Fibroblast of lung (primary cell): ENCODE data around the gene SLC35F3. TPM values are rescaled to one million over a fixed set of nuclear protein-coding genes. Genes with fewer than 3 reads are reported as not detected.
"Not testable (repeated sequence)": the region's sequence is repeated elsewhere in the genome, so short reads cannot be mapped to it uniquely, and the experiment has no call there.

Experiments used
- DNase-seq, 2 donors: peaks; one replicate each; pipeline versions ENCODE4 v3.0.0 to v3.0.0-alpha.2; 2010; ENCODE audit warnings: low read depth in 2 of 2
- H2AFZ ChIP-seq: 2 replicates; pipeline ENCODE4 v1.5.1; 2012; ENCODE audit warnings: low read length, control low read depth, inconsistent platforms
- H3K27ac ChIP-seq: 2 replicates; pipeline ENCODE4 v1.5.1; 2011; ENCODE audit warnings: low read length, control low read depth; ENCODE audit not compliant: insufficient read depth
- H3K27me3 ChIP-seq: 2 replicates; pipeline ENCODE4 v1.5.1; 2011; ENCODE audit warnings: mild to moderate bottlenecking, low read length; ENCODE audit not compliant: control insufficient read depth, insufficient read depth
- H3K36me3 ChIP-seq: 2 replicates; pipeline ENCODE4 v1.5.1; 2011; ENCODE audit warnings: low read length; ENCODE audit not compliant: control insufficient read depth, insufficient read depth
- H3K4me1 ChIP-seq: 2 replicates; pipeline ENCODE4 v1.5.1; 2011; ENCODE audit warnings: low read length; ENCODE audit not compliant: control insufficient read depth, insufficient read depth; ENCODE audit errors: extremely low read depth
- H3K4me2 ChIP-seq: 2 replicates; pipeline ENCODE4 v1.5.1; 2011; ENCODE audit warnings: low read length, control low read depth; ENCODE audit not compliant: insufficient read depth; ENCODE audit errors: extremely low read depth
- H3K4me3 ChIP-seq, 4 experiments: fragments of 200-600 bp in 1 of 4; sonication (generic) in 1 of 4; replicated peaks in 1 of 4; 2 replicates each; pipeline ENCODE4 v1.5.1; 2011 to 2016; ENCODE audit warnings: low read length in 4 of 4, low read depth in 3 of 4, mild to moderate bottlenecking in 3 of 4, control low read depth in 2 of 4, inconsistent platforms in 1 of 4, mixed read lengths in 1 of 4; ENCODE audit not compliant: insufficient read depth in 1 of 4; ENCODE audit errors: control extremely low read depth in 1 of 4
- H3K79me2 ChIP-seq: 2 replicates; pipeline ENCODE4 v1.5.1; 2012; ENCODE audit warnings: mild to moderate bottlenecking, low read length, inconsistent platforms; ENCODE audit not compliant: control insufficient read depth, insufficient read depth
- H3K9ac ChIP-seq: 2 replicates; pipeline ENCODE4 v1.5.1; 2011; ENCODE audit warnings: mild to moderate bottlenecking, low read length, control low read depth; ENCODE audit not compliant: insufficient read depth
- H3K9me3 ChIP-seq: 2 replicates; pipeline ENCODE4 v1.5.1; 2012; ENCODE audit warnings: low read depth, low read length; ENCODE audit not compliant: control insufficient read depth, insufficient read depth
- H4K20me1 ChIP-seq: 2 replicates; pipeline ENCODE4 v1.5.1; 2011; ENCODE audit warnings: low read length; ENCODE audit not compliant: control insufficient read depth, insufficient read depth; ENCODE audit errors: extremely low read depth
- EZH2 ChIP-seq: IDR thresholded peaks from 2 replicates; pipeline ENCODE4 v1.5.1; 2012; ENCODE audit warnings: low read length, control low read depth, mild to moderate bottlenecking; ENCODE audit errors: missing control alignments
- polyA plus RNA-seq, 2 donors: library from polyadenylated mRNA; depleted of rRNA in 1 of 2; stranded (reverse) in 1 of 2; unstranded in 1 of 2; fragments of >200 nt; gene quantifications; 2 replicates each; pipeline ENCODE4 v1.2.1, GENCODE V29; 2011 to 2012; ENCODE audit warnings: missing spikeins in 1 of 2
- total RNA-seq: library from RNA; depleted of rRNA; stranded (reverse); fragments of >200 nt; gene quantifications from 2 replicates; pipeline ENCODE4 v1.2.1, GENCODE V29; 2014
- TF ChIP-seq, protein P1 (sequence below), 2 donors: IDR thresholded peaks in 1 of 2; conservative IDR thresholded peaks in 1 of 2; 1 replicate in 1 of 2; 2 replicates in 1 of 2; pipeline ENCODE4 v1.5.1; 2011 to 2012; ENCODE audit warnings: low read length in 2 of 2, control low read depth in 1 of 2, inconsistent platforms in 1 of 2, low read depth in 1 of 2, mild to moderate bottlenecking in 1 of 2

SLC35F3 gene
- total and polyA plus RNA-seq, 2 donors (not counting 1 experiment from before 2014, with no cell fraction given) = not detected

DNA sequence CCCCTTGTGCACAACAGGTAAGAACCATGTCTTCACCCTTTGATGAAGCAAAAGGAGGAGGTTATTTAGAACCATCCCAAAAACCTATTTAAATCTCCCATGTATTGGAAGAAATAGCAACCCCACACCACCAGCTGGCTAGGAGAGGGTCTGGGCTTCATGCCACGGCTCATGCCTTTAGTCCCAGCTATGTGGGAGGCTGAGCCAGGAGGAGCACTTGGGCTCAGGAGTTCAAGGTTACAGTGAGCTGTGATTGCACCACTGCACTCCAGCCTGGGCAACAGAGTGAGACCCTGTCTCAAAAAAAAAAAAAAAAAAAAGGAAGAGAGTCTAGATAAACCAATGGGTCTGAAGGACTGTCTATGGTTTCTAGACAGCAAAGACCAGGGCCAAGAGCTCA is 270.9 kb downstream of the SLC35F3 start:
- no peaks in the 10 kb centered on the region for H3K9me3 ChIP-seq
- H2AFZ ChIP-seq = no peak overlapping the region
- H3K4me2 ChIP-seq = no peak overlapping the region
- TF ChIP-seq, protein P1, sequence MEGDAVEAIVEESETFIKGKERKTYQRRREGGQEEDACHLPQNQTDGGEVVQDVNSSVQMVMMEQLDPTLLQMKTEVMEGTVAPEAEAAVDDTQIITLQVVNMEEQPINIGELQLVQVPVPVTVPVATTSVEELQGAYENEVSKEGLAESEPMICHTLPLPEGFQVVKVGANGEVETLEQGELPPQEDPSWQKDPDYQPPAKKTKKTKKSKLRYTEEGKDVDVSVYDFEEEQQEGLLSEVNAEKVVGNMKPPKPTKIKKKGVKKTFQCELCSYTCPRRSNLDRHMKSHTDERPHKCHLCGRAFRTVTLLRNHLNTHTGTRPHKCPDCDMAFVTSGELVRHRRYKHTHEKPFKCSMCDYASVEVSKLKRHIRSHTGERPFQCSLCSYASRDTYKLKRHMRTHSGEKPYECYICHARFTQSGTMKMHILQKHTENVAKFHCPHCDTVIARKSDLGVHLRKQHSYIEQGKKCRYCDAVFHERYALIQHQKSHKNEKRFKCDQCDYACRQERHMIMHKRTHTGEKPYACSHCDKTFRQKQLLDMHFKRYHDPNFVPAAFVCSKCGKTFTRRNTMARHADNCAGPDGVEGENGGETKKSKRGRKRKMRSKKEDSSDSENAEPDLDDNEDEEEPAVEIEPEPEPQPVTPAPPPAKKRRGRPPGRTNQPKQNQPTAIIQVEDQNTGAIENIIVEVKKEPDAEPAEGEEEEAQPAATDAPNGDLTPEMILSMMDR (conservative IDR thresholded peaks at IDR 0.05 in 1 of 2, IDR thresholded peaks at IDR 0.05 in 1 of 2; ENCODE audit: low read depth in 1 of 2, low read length in 2 of 2) = no peak
- TF ChIP-seq EZH2 = no peak
- no peak overlapping the region for H3K4me3 ChIP-seq
- DNase-seq = no peak
- H3K27ac ChIP-seq = no peak overlapping the region
- H3K9ac ChIP-seq = no peak overlapping the region
- H3K79me2 ChIP-seq = no peaks in the 10 kb centered on the region
- no peaks in the 10 kb centered on the region for H3K27me3 ChIP-seq
- no peaks in the 10 kb centered on the region for H3K4me1 ChIP-seq
- no peaks in the 10 kb centered on the region for H4K20me1 ChIP-seq
- H3K36me3 ChIP-seq = no peaks in the 10 kb centered on the region

DNA sequence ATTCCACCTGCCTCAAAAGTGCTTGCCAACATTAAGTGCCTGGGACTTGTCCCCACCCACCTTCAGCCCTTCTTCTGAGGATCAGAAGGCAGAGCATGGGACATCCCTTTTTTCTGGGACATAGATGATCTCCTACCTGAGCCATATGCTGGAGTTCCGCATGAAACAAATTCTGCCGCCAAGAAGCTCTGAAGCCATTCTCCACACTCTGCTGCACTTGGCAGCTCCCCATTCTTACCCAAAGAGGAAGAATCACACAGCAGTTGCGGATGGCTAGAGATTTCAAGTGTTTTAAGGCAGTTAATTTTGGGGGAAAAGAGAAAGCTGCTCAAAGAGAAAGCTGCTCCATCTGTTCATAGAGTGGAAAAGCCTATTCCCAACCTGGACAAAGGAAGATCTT is 271.5 kb downstream of the SLC35F3 start:
- Histone ChIP-seq H3K4me3 (no peak overlapping the region), H4K20me1 (no peaks in the 10 kb centered on the region), H3K27ac (no peak overlapping the region), H3K9me3 (no peaks in the 10 kb centered on the region), H3K4me1 (no peaks in the 10 kb centered on the region), H3K4me2 (no peak overlapping the region), H3K9ac (no peak overlapping the region), H3K79me2 (no peaks in the 10 kb centered on the region), H3K36me3 (no peaks in the 10 kb centered on the region), H3K27me3 (no peaks in the 10 kb centered on the region), H2AFZ (no peak overlapping the region)
- no peak for DNase-seq
- TF ChIP-seq EZH2 = no peak
- TF ChIP-seq, protein P1 (conservative IDR thresholded peaks at IDR 0.05 in 1 of 2, IDR thresholded peaks at IDR 0.05 in 1 of 2; ENCODE audit: low read depth in 1 of 2, low read length in 2 of 2) = no peak

- not testable (repeated sequence) for H3K9ac ChIP-seq, H3K4me2 ChIP-seq, H3K4me3 ChIP-seq, H3K36me3 ChIP-seq, H3K27me3 ChIP-seq, H3K4me1 ChIP-seq, H2AFZ ChIP-seq, H3K79me2 ChIP-seq, H4K20me1 ChIP-seq, H3K9me3 ChIP-seq, DNase-seq, H3K27ac ChIP-seq
Observed at GRCh38 chr1:234176847-234177246, 272.4 kb downstream of the SLC35F3 start.

- no peaks in the 10 kb centered on the region for H3K79me2 ChIP-seq
- no peak for DNase-seq
- no peaks in the 10 kb centered on the region for H3K4me1 ChIP-seq
- no peak overlapping the region for H3K27ac ChIP-seq
- H3K36me3 ChIP-seq = no peaks in the 10 kb centered on the region
- TF ChIP-seq EZH2 = no peak
- TF ChIP-seq, protein P1 (conservative IDR thresholded peaks at IDR 0.05 in 1 of 2, IDR thresholded peaks at IDR 0.05 in 1 of 2; ENCODE audit: low read depth in 1 of 2, low read length in 2 of 2) = no peak
- H3K27me3 ChIP-seq = no peaks in the 10 kb centered on the region
- no peak overlapping the region for H2AFZ ChIP-seq
- H4K20me1 ChIP-seq = no peaks in the 10 kb centered on the region
- no peaks in the 10 kb centered on the region for H3K9me3 ChIP-seq
- no peak overlapping the region for H3K4me2 ChIP-seq
- no peak overlapping the region for H3K4me3 ChIP-seq
- H3K9ac ChIP-seq = no peak overlapping the region
Observed at GRCh38 chr1:234185438-234185837, 281.0 kb downstream of the SLC35F3 start.
